PFSK-1 (cell line): ENCODE data around the gene WDR33.

ENCODE experiments used
- REST ChIP-seq, 2 experiments: IDR thresholded peaks; 2 replicates each; pipeline versions ENCODE4 v1.6.1 to v1.8.0; 2011 to 2012; ENCODE audit warnings: low read depth in 2 of 2, low read length in 2 of 2, control low read depth in 1 of 2, inconsistent platforms in 1 of 2, mild to moderate bottlenecking in 1 of 2, moderate library complexity in 1 of 2; ENCODE audit not compliant: insufficient read depth in 1 of 2
- SIN3A ChIP-seq: IDR thresholded peaks from 2 replicates; pipeline ENCODE4 v1.6.1; 2012; ENCODE audit warnings: mild to moderate bottlenecking, low read length, moderate library complexity, borderline replicate concordance; ENCODE audit not compliant: insufficient read depth

DNA sequence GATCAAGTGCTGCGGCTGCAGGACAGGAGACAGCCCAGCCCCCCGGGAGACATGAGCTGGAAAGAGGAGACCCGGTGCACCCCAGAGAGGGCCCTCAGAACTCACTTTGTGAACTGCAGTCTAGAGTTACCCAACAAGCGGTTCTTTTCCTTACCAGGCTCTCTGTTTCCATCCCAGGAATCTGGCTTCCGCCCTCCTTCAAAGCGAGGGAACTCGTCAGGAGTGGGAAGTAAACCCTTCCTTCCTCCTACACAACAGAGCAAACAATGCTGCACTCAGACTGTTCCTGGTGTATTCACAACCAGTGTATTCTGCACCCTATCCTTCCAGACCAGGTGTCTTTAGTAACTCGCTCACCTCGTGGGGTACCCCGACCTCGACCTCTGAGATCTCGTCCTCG, 101.6 kb downstream of the WDR33 start:
- TF ChIP-seq SIN3A (no peak), REST (IDR thresholded peaks at IDR 0.05; ENCODE audit: insufficient read depth in 1 of 2, low read depth in 2 of 2, low read length in 2 of 2) (no peak)
